GM12891 (cell line): ENCODE data around the gene E4F1.

Experiments
- POLR2A ChIP-seq: IDR thresholded peaks from 2 replicates; pipeline ENCODE4 v1.6.1; 2011; ENCODE audit warnings: low read depth, low read length, control low read depth
- POLR2AphosphoS5 ChIP-seq: IDR thresholded peaks from 2 replicates; pipeline ENCODE4 v1.6.1; 2011; ENCODE audit warnings: low read depth, low read length, control low read depth
- SPI1 ChIP-seq: IDR thresholded peaks from 2 replicates; pipeline ENCODE4 v1.6.1; 2011; ENCODE audit warnings: low read depth, low read length, control low read depth
- TAF1 ChIP-seq: IDR thresholded peaks from 2 replicates; pipeline ENCODE4 v1.6.1; 2011; ENCODE audit warnings: low read depth, low read length, control low read depth

DNA sequence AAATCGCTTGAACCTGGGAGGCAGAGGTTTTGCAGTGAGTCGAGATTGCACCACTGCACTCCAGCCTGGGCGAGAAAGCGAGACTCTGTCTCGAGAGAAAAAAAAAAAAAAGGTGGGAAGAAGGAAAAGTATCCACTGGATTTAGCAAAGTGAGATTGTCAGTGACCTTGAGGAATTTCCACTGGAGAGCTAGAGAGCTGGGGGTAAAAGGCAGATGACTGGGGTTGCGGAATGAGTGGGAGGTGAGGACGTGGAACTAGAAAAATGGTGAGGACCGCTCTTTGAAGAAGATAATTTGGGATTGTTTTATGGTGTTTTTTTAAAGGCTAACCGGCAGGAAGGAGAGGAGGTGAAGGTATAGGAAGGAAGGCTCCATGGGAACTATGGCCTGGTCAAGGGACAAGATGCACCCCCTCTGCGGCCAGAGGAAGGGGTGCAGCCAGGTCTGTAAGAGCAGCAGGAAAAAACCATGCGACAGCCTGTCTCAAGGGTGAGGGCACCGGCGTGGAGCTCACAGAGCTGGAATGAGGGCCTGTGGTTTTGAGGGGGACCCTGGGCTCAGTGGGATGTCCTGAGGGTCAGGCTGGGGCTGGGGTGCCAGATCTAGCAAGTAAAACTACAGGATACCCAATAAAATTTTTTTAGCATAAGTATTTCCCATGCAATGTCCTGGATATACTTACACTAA, 18.8 kb upstream of the E4F1 start:
- TF ChIP-seq TAF1 (no peak), SPI1 (no peak), POLR2A (no peak), POLR2AphosphoS5 (no peak)
